Nephron (organoid): ENCODE results near the gene NPL.

ENCODE experiments used
- H3K27ac Mint-ChIP-seq, 3 experiments: 2 replicates each; pipeline ENCODE4 v1.8.0; 2020; ENCODE audit warnings: mixed read lengths in 3 of 3, mild to moderate bottlenecking in 2 of 3, moderate library complexity in 1 of 3
- H3K27me3 Mint-ChIP-seq: 2 replicates; pipeline ENCODE4 v1.8.0; 2021; ENCODE audit warnings: low read depth, mild to moderate bottlenecking, moderate library complexity, mixed read lengths
- H3K36me3 Mint-ChIP-seq: 2 replicates; pipeline ENCODE4 v1.8.0; 2020; ENCODE audit warnings: low read depth, mixed read lengths
- H3K4me1 Mint-ChIP-seq: 2 replicates; pipeline ENCODE4 v1.8.0; 2020; ENCODE audit warnings: mixed read lengths
- H3K4me3 Mint-ChIP-seq, 3 experiments: 2 replicates each; pipeline ENCODE4 v1.8.0; 2020; ENCODE audit warnings: mild to moderate bottlenecking in 3 of 3, mixed read lengths in 3 of 3, moderate library complexity in 2 of 3
- H3K9me3 Mint-ChIP-seq: 2 replicates; pipeline ENCODE4 v1.8.0; 2020; ENCODE audit warnings: mixed read lengths
- CTCF ChIP-seq, 3 experiments: fragments of 200-600 bp; sonication (generic); IDR thresholded peaks; one replicate each; pipeline ENCODE4 v1.5.0; 2021; ENCODE audit warnings: antibody characterized with exemption in 3 of 3; ENCODE audit not compliant: unreplicated experiment in 3 of 3

Gene NPL

GRCh38 chr1:182877331-182877730 is 87.8 kb downstream of the NPL start:
- Mint-ChIP-seq H3K4me1 (no peaks in the 10 kb centered on the region), H3K27me3 (no peaks in the 10 kb centered on the region), H3K9me3 (no peaks in the 10 kb centered on the region), H3K4me3 (no peak overlapping the region), H3K36me3 (peaks cover 99% of the 10 kb centered on the region), H3K27ac (no peak overlapping the region)
- TF ChIP-seq CTCF (IDR thresholded peaks at IDR 0.05; ENCODE audit: unreplicated experiment in 3 of 3) = no peak

DNA sequence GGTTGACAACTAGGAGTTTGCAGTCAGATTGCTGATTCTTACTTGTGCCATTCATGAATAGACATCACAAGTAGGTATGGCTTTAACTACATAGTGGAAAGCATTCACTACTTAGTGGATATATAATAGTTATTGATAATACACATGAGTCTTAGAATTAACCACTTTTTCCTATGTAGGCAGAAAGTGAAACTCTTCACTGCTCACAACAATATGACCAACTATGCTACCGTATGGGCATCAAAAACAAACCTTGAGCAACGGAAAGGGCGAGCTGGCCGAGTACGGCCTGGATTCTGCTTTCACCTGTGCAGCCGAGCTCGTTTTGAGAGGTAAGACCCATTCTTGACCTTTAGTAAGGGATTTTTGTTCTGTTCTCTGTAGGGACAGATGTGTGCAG is 88.3 kb downstream of the NPL start:
- Mint-ChIP-seq H3K36me3 (peaks cover 99% of the 10 kb centered on the region), H3K27me3 (no peaks in the 10 kb centered on the region), H3K4me3 (no peak overlapping the region), H3K9me3 (no peaks in the 10 kb centered on the region), H3K27ac (no peak overlapping the region), H3K4me1 (no peaks in the 10 kb centered on the region)
- no peak for TF ChIP-seq CTCF (IDR thresholded peaks at IDR 0.05; ENCODE audit: unreplicated experiment in 3 of 3)
